HG02973 (cell line): ENCODE data around the gene ECM2.
"Not testable (repeated sequence)": the region's sequence is repeated elsewhere in the genome, so short reads cannot be mapped to it uniquely, and the experiment has no call there.

Experiments
- ATAC-seq: cut with Tn5 transposase; IDR thresholded peaks from one replicate; pipeline ENCODE4 v1.9.1; 2021; ENCODE audit warnings: moderate library complexity; ENCODE audit not compliant: unreplicated experiment

Gene ECM2

GRCh38 chr9:92535940-92536850 lies at the start of gene ECM2:
ECM2 (minus strand) TSS chr9:92535990; CDS start chr9:92522866, 13,124 bp downstream.
- ATAC-seq: no peak

- no peak for ATAC-seq
These were observed 40.4 kb upstream of the ECM2 start for GRCh38 chr9:92576175-92576574.

- not testable (repeated sequence) for ATAC-seq
These were observed 37.8 kb upstream of the ECM2 start for GRCh38 chr9:92573612-92574011.

GRCh38 chr9:92571871-92572270 lies 36.1 kb upstream of the ECM2 start:
- not testable (repeated sequence) for ATAC-seq

DNA sequence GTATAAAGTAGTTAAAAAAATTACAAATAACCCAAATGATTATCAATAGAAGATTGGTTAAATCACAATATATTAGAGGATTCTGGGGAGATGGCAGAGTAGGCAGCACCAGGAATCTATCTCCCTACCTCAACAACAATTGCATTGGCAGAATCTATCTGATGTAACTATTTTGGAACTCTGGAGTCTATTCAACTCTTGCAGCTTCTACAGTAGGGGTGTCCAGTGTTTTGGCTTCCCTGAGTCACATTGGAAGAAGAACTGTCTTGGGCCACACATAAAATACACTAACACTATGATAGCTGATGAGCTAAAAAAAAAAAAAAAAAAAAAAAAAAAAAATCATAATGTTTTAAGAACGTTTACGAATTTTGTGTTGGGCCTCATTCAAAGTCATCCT lies 29.2 kb upstream of the ECM2 start:
- ATAC-seq: no peak

DNA sequence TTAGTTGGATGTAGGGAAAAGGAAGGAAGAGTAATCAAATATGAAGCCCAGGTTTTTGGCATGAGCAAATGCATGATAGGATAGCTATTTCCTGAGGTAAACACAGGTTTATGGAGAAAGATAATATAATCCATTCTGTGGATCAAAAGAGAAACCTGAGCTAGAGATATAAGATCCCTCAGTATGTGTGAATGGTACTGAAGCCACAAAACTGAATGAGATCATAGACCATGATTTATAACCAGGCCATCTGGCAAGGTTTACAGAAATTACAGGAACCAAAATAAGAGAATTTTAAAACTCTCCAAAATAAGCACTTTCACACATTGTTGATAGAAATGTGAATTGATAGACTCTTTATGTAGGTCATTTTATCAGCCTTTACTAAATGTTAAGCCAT lies 28.7 kb upstream of the ECM2 start:
- ATAC-seq: no peak

- ATAC-seq: no peak
These were observed 27.6 kb upstream of the ECM2 start for GRCh38 chr9:92563116-92564100.

DNA sequence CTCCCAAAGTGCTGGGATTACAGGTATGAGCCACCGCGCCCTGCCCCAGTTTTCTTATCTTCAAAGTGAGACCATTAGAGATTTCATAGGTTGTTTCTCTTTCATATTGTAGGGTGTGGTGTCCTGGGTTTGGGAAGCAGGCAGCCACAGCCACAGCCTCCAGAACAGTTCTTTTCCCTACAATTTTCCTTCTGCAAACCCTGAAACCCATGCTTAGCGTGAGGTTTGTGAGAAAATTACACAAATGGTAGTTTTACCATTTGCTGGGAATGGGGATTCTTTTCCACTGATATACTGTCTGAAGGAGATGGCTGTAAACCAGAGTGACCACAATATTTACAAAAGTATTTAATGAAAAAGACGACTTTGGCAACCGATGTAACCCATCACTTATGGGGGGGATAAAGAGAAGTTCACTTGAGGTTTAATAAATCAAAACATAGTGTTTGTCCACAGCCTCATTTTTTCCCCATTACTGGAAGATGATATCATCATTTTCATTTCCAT lies 26.7 kb upstream of the ECM2 start:
- ATAC-seq: no peak

DNA sequence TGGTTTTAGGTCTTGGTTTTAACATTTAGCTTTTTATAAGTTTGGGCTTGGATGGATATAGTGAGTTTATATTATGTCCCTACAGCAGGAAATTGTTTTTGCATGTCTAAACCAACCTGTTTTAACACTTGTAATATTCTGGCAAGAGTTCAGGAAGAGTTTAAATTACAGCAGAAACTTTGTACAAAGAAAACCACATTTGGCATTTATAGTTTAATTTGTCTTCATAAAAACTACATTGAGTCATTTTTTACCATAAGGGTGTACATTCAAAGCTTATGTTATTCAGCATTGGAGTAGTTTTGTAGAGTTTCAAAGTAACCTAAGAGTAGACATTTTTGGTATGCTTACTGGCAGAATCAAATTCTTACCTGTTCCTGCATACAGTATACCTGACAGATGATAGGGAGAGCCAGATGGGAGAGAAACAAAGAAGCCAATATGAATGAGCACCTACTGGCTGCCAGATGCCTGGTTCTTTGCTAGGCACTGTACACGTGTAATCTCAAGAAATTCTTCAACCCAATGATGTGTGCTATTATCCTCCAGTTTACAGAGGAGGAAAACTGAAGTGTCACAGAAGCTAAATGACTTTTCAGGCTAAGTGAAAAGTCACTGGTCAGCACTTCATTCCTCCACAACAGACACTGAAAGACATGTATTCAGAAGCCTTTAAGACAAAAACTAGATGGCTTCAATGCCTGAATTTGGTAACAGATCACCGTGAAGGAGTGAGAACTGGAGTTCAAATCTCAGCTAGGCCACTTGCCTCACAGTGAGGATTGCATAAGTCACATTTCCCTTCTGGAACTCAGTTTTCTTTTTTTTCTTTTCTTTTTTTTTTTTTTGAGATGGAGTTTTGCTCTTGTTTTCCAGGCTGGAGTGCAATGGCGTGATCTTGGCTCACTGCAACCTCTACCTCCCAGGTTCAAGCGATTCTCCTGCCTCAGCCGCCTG lies 25.9 kb upstream of the ECM2 start:
- ATAC-seq: no peak

- ATAC-seq: no peak
These were observed 23.0 kb upstream of the ECM2 start for GRCh38 chr9:92558612-92559374.

- ATAC-seq: no peak
These were observed 15.0 kb upstream of the ECM2 start for GRCh38 chr9:92550765-92551164.

DNA sequence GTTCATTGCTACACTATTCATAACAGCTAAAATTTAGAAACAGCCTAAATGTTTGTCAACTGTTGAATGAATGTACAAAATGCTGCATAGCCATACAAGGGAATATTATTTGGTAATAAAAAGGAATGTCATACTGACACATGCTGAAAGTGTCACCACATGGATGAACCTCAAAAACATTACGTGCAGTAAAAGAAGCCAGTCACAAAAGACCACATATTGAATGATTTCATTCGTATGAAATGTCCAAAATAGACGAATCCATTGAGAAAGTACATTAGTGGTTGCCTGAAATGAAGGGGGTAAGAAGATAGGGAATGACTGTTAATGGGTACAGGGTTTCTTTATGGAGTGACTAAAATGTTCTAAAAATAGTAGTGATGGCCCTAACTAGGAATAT lies 11.6 kb upstream of the ECM2 start:
- ATAC-seq: no peak

- ATAC-seq: no peak
These were observed 9.3 kb upstream of the ECM2 start for GRCh38 chr9:92545002-92545510.

- ATAC-seq: no peak
These were observed 8.2 kb upstream of the ECM2 start for GRCh38 chr9:92543972-92544371.

DNA sequence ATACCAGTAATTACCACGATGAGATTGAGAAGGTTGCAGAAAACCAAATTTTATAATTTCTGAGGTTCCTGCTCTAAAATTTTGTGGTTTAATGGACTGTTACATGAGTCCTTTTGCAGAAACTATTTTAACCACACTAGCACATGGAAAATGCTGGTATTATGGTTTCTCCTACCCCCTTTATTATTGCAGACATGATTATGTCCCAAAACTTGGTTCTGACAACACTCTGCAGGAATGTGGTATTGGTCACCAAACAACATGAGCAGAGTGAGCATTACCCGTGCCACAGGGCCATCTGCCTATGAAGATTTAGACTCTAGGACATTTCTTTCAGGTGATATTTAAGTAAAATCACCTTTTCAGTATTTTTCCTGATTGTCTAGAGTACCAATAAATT lies 2.8 kb upstream of the ECM2 start:
- ATAC-seq: no peak

- ATAC-seq: no peak
These were observed 1.1 kb downstream of the ECM2 start for GRCh38 chr9:92534674-92535073.

DNA sequence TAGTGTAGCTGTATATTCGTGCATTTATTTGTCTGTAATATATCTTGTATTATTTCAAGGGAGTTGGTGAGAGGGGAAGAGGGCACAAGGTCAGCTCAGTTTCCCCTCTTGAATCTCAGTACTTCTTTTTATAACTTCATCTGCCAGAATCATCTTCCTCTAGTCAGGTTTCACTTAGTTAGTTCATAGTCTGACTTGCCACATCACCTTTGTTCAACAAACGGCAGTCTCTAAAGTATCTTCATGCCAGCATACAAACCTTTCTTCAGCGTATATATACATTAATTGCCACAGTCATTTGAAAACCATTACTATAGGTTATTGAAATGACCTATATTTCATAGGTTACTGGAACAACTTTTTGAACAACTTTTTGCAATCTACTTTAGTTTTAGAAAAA lies 1.6 kb downstream of the ECM2 start:
- no peak for ATAC-seq

GRCh38 chr9:92530893-92531292 lies 4.9 kb downstream of the ECM2 start:
- ATAC-seq: no peak

- ATAC-seq: no peak
These were observed 6.7 kb downstream of the ECM2 start for GRCh38 chr9:92529124-92529523.
